K562 (cell line): ENCODE data around the gene S1PR1.

Source experiments
- ATF1 ChIP-seq, 2 experiments: fragments of 450-650 bp in 1 of 2; IDR thresholded peaks; 2 replicates each; pipeline ENCODE4 v1.6.1; 2016; ENCODE audit warnings: missing compliant biosample characterization in 1 of 2, missing genetic modification characterization in 1 of 2
- CHD2 ChIP-seq: IDR thresholded peaks from 2 replicates; pipeline ENCODE4 v1.6.1; 2011; ENCODE audit warnings: low read depth, low read length
- CHD4 ChIP-seq: fragments of 200-600 bp; sonication (generic); IDR thresholded peaks from 3 replicates; pipeline ENCODE4 v1.6.1; 2012; ENCODE audit warnings: low read depth, mild to moderate bottlenecking, mixed read lengths, low read length, inconsistent platforms; ENCODE audit not compliant: insufficient read depth, insufficient replicate concordance, poor library complexity, severe bottlenecking
- DDX20 ChIP-seq: fragments of 450-650 bp; IDR thresholded peaks from 2 replicates; pipeline ENCODE4 v1.6.1; 2016; ENCODE audit warnings: missing genetic modification characterization, low read depth, mild to moderate bottlenecking, missing compliant biosample characterization, moderate library complexity
- HDAC6 ChIP-seq: IDR thresholded peaks from 2 replicates; pipeline ENCODE4 v1.6.1; 2012; ENCODE audit warnings: low read depth, mild to moderate bottlenecking, control low read depth, inconsistent platforms, low read length, moderate library complexity
- HMG20A ChIP-seq: fragments of 450-650 bp; formaldehyde crosslinking; conservative IDR thresholded peaks from 2 replicates; pipeline ENCODE4 v1.4.0; 2020; ENCODE audit warnings: mild to moderate bottlenecking, mixed read lengths
- MTA1 ChIP-seq: fragments of 450-650 bp; IDR thresholded peaks from 2 replicates; pipeline ENCODE4 v1.6.1; 2017; ENCODE audit warnings: borderline replicate concordance
- NRF1 ChIP-seq, 2 experiments: fragments of 450-650 bp; IDR thresholded peaks in 1 of 2; conservative IDR thresholded peaks in 1 of 2; 2 replicates each; pipeline ENCODE4 v1.6.1; 2014; ENCODE audit warnings: mild to moderate bottlenecking in 2 of 2
- POLR2AphosphoS5 ChIP-seq: IDR thresholded peaks from 2 replicates; pipeline ENCODE4 v1.6.1; 2011; ENCODE audit warnings: mild to moderate bottlenecking, low read depth, low read length, moderate library complexity; ENCODE audit not compliant: control insufficient read depth, insufficient read depth
- REST ChIP-seq, 2 experiments: fragments of 450-650 bp; formaldehyde crosslinking in 1 of 2; IDR thresholded peaks; 2 replicates each; pipeline versions ENCODE4 v1.4.0 to v1.6.1; 2014 to 2020; ENCODE audit warnings: mild to moderate bottlenecking in 2 of 2, borderline replicate concordance in 1 of 2, low read depth in 1 of 2
- SRF ChIP-seq, 2 experiments: fragments of 250-450, 450-650 bp in 1 of 2; sonication (Bioruptor Pico) in 1 of 2; sonication (generic) in 1 of 2; formaldehyde crosslinking; IDR thresholded peaks; 2 replicates each; pipeline versions ENCODE4 v1.5.0 to v1.5.1; 2020 to 2022; ENCODE audit warnings: mild to moderate bottlenecking in 1 of 2, missing genetic modification reagents in 1 of 2
- TEAD4 ChIP-seq, 2 experiments: sonication (generic) in 1 of 2; formaldehyde crosslinking in 1 of 2; IDR thresholded peaks; 2 replicates each; pipeline versions ENCODE4 v1.6.1 to v1.8.0; 2012 to 2022; ENCODE audit warnings: borderline replicate concordance in 1 of 2, inconsistent platforms in 1 of 2, low read length in 1 of 2, mild to moderate bottlenecking in 1 of 2, missing genetic modification reagents in 1 of 2
- THRAP3 ChIP-seq: fragments of 450-650 bp; IDR thresholded peaks from 2 replicates; pipeline ENCODE4 v1.6.1; 2016; ENCODE audit warnings: mild to moderate bottlenecking, inconsistent platforms, borderline replicate concordance
- TSHZ1 ChIP-seq: fragments of 250-450 bp; sonication (Bioruptor Pico); IDR thresholded peaks from 2 replicates; pipeline ENCODE4 v1.4.0; 2020; ENCODE audit warnings: mild to moderate bottlenecking, moderate library complexity

- no peak for TF ChIP-seq HMG20A (CRISPR knock-in tag)
- TF ChIP-seq SRF (CRISPR knock-in tag; IDR thresholded peaks at IDR 0.05) = no peak
- TF ChIP-seq THRAP3 = no peak
- no peak for TF ChIP-seq REST (IDR thresholded peaks at IDR 0.05; ENCODE audit: borderline replicate concordance)
- TF ChIP-seq REST (CRISPR knock-in tag; IDR thresholded peaks at IDR 0.05; ENCODE audit: low read depth) = no peak
- no peak for TF ChIP-seq CHD2
- no peak for TF ChIP-seq DDX20
- TF ChIP-seq POLR2AphosphoS5 = no peak
- TF ChIP-seq NRF1 (conservative IDR thresholded peaks at IDR 0.05 in 1 of 2, IDR thresholded peaks at IDR 0.05 in 1 of 2) = no peak
- no peak for TF ChIP-seq TSHZ1 (CRISPR knock-in tag)
- no peak for TF ChIP-seq MTA1
- no peak for TF ChIP-seq TEAD4 (IDR thresholded peaks at IDR 0.05; ENCODE audit: low read length)
- TF ChIP-seq TEAD4 (CRISPR knock-in tag; IDR thresholded peaks at IDR 0.05; ENCODE audit: borderline replicate concordance) = no peak
- no peak for TF ChIP-seq HDAC6
- TF ChIP-seq CHD4 = no peak
- no peak for TF ChIP-seq ATF1 (CRISPR knock-in tag; IDR thresholded peaks at IDR 0.05)
- no peak for TF ChIP-seq ATF1 (tag; IDR thresholded peaks at IDR 0.05)
These were observed 8.2 kb upstream of the S1PR1 start for GRCh38 chr1:101228424-101229134.
